ENCODE results near the gene LACTBL1. TPM values are rescaled to one million over a fixed set of nuclear protein-coding genes. Genes with fewer than 3 reads are reported as not detected.
"Not testable (repeated sequence)": the region's sequence is repeated elsewhere in the genome, so short reads cannot be mapped to it uniquely, and the experiment has no call there.

LACTBL1 gene
- total RNA-seq, 1 donor, result not detected

DNA sequence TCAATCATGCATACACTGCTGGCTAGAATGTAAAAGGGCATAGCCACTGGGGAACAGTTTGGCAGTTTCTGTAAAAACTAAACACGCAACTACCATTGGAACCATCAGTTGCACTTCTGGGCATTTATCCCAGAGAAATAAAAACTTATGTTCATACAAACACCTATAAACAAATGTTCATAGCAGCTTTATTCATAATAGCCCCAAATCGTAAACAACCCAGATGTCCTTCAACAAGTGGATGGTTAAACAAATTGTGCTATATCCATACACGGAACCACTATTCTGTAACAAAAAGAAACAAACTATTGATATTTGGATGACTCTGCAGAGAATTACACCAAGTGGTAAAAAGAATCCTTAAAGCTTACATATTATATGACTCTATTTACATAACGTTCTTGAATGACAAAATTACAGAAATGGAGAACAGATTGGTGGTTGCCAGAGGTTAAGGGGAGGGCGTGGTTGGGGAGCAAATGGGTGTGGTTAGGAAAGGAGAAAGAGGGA is 22.8 kb downstream of the LACTBL1 start:
- Histone ChIP-seq H3K27me3 (ENCODE audit: insufficient read depth, low read length) (peaks cover 62% of the 10 kb centered on the region), H3K9me3 (ENCODE audit: low read depth, low read length) (no peaks in the 10 kb centered on the region), H3K4me2 (ENCODE audit: insufficient read depth, low read length) (no peak overlapping the region), H2AFZ (ENCODE audit: low read length) (no peak overlapping the region), H3K36me3 (ENCODE audit: insufficient read depth, low read length) (no peaks in the 10 kb centered on the region), H3K4me3 (ENCODE audit: insufficient read depth, low read length) (no peak overlapping the region), H3K27ac (ENCODE audit: low read depth, low read length) (no peak overlapping the region), H4K20me1 (ENCODE audit: insufficient read depth, low read length) (no peaks in the 10 kb centered on the region), H3K79me2 (ENCODE audit: insufficient read depth, low read length) (no peaks in the 10 kb centered on the region), H3K4me1 (ENCODE audit: insufficient read depth, low read length) (no peaks in the 10 kb centered on the region)
- peak; percentile 67 for DNase-seq (ENCODE audit: insufficient read length, low spot score, missing footprints)
- TF ChIP-seq, protein P1, sequence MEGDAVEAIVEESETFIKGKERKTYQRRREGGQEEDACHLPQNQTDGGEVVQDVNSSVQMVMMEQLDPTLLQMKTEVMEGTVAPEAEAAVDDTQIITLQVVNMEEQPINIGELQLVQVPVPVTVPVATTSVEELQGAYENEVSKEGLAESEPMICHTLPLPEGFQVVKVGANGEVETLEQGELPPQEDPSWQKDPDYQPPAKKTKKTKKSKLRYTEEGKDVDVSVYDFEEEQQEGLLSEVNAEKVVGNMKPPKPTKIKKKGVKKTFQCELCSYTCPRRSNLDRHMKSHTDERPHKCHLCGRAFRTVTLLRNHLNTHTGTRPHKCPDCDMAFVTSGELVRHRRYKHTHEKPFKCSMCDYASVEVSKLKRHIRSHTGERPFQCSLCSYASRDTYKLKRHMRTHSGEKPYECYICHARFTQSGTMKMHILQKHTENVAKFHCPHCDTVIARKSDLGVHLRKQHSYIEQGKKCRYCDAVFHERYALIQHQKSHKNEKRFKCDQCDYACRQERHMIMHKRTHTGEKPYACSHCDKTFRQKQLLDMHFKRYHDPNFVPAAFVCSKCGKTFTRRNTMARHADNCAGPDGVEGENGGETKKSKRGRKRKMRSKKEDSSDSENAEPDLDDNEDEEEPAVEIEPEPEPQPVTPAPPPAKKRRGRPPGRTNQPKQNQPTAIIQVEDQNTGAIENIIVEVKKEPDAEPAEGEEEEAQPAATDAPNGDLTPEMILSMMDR (IDR thresholded peaks at IDR 0.05; ENCODE audit: extremely low read depth, low read depth, low read length), result no peak

DNA sequence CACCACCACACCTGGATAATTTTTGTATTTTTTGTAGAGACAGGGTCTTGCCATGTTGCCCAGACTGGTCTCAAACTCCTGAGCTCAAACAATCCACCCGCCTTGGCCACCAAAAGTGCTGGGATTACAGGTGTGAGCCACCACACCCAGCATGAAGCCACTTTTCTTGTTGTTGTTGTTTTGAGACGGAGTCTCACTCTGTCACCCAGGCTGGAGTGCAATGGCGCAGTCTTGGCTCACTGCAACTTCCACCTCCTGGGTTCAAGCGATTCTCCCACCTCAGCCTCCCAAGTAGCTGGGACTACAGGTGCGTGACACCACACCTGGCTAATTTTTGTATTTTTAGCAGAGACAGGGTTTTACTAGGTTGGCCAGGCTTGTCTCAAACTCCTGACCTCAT is 27.5 kb downstream of the LACTBL1 start:
- H3K4me3 ChIP-seq (ENCODE audit: insufficient read depth, low read length); DNase-seq (ENCODE audit: insufficient read length, low spot score, missing footprints); H3K9me3 ChIP-seq (ENCODE audit: low read depth, low read length); H3K4me1 ChIP-seq (ENCODE audit: insufficient read depth, low read length); H4K20me1 ChIP-seq (ENCODE audit: insufficient read depth, low read length); H3K79me2 ChIP-seq (ENCODE audit: insufficient read depth, low read length); H2AFZ ChIP-seq (ENCODE audit: low read length); H3K27ac ChIP-seq (ENCODE audit: low read depth, low read length); H3K36me3 ChIP-seq (ENCODE audit: insufficient read depth, low read length); H3K4me2 ChIP-seq (ENCODE audit: insufficient read depth, low read length): not testable (repeated sequence)
- peaks cover 34% of the 10 kb centered on the region for H3K27me3 ChIP-seq (ENCODE audit: insufficient read depth, low read length)

DNA sequence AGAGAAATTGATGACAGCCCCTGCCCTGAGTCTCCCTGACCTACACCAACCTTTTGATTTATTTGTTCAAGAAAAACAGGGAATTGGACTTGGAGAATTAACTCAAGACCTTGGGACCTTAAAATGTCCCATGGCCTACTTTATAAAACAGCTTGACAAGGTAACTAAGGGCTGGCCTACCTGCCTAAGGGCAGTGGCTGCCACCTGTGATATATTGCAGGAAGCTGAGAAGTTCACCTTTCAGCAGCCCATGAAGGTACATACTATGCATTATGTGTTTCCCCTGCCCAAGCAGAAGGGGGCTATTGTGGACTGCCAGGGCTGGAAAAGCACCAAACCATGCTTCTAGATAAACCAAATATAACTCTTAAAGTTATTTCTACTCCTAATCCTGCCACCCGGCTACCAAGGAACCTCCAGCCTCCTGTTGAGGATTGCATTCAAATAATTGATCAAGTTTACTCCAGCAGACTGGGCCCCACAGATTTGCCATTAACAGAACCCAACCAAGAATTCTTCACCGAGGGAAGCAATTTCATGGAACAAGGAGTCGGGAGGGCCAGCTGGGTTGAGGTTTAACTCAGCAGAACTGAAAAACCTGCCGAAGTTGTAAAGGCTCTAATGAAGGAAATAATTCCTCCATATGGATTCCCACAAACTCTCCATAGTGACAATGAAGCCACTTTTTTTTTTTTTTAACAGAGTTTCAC is 28.2 kb downstream of the LACTBL1 start:
- Histone ChIP-seq H3K4me2 (ENCODE audit: insufficient read depth, low read length) (no peak overlapping the region), H3K36me3 (ENCODE audit: insufficient read depth, low read length) (no peaks in the 10 kb centered on the region), H3K27me3 (ENCODE audit: insufficient read depth, low read length) (peaks cover 34% of the 10 kb centered on the region), H3K4me1 (ENCODE audit: insufficient read depth, low read length) (no peaks in the 10 kb centered on the region), H2AFZ (ENCODE audit: low read length) (no peak overlapping the region), H3K9me3 (ENCODE audit: low read depth, low read length) (peaks cover 5% of the 10 kb centered on the region), H3K4me3 (ENCODE audit: insufficient read depth, low read length) (no peak overlapping the region), H3K79me2 (ENCODE audit: insufficient read depth, low read length) (no peaks in the 10 kb centered on the region), H3K27ac (ENCODE audit: low read depth, low read length) (no peak overlapping the region), H4K20me1 (ENCODE audit: insufficient read depth, low read length) (no peaks in the 10 kb centered on the region)
- TF ChIP-seq, protein P1 (IDR thresholded peaks at IDR 0.05; ENCODE audit: extremely low read depth, low read depth, low read length), result no peak
- DNase-seq (ENCODE audit: insufficient read length, low spot score, missing footprints), result no peak

DNA sequence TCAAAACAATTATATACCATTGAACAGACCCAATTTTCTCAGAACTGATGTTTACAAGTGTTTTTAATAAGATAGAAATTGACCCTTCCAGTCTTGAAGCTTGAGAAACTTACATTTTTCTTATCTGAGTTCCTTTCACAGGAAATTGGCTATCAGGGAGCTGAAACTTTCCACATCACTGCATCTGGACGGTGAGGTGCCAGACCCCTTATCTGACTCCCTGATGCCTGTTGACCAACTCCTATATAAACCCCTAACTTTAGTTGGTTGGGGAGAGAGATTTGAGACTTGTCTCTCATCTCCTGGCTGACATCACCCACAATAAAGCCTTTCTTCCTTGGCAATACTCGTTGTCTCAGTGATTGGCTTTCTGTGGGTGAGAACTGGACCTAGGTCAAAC is 31.4 kb downstream of the LACTBL1 start:
- no peak for DNase-seq (ENCODE audit: insufficient read length, low spot score, missing footprints)
- no peak overlapping the region for H3K27ac ChIP-seq (ENCODE audit: low read depth, low read length)
- peaks cover 5% of the 10 kb centered on the region for H3K9me3 ChIP-seq (ENCODE audit: low read depth, low read length)
- TF ChIP-seq, protein P1 (IDR thresholded peaks at IDR 0.05; ENCODE audit: extremely low read depth, low read depth, low read length), result no peak
- H3K4me2 ChIP-seq (ENCODE audit: insufficient read depth, low read length), result no peak overlapping the region
- H3K79me2 ChIP-seq (ENCODE audit: insufficient read depth, low read length), result no peaks in the 10 kb centered on the region
- peaks cover 14% of the 10 kb centered on the region for H3K27me3 ChIP-seq (ENCODE audit: insufficient read depth, low read length)
- no peaks in the 10 kb centered on the region for H3K4me1 ChIP-seq (ENCODE audit: insufficient read depth, low read length)
- H4K20me1 ChIP-seq (ENCODE audit: insufficient read depth, low read length), result no peaks in the 10 kb centered on the region
- H2AFZ ChIP-seq (ENCODE audit: low read length), result no peak overlapping the region
- no peaks in the 10 kb centered on the region for H3K36me3 ChIP-seq (ENCODE audit: insufficient read depth, low read length)
- no peak overlapping the region for H3K4me3 ChIP-seq (ENCODE audit: insufficient read depth, low read length)

Measured in osteoblast (primary cell).